H1 (cell line): ENCODE results near the gene KLHL29. TPM values are rescaled to one million over a fixed set of nuclear protein-coding genes. Genes with fewer than 3 reads are reported as not detected.

ENCODE experiments used
- CTCF ChIA-PET: fragments of 300-600 bp; sonication (Branson Sonifier 250); formaldehyde crosslinking; loops from one replicate; lab custom pipeline; 2021; ENCODE audit not compliant: partially characterized antibody; lab: Charles Lee
- POLR2A ChIA-PET: fragments of 300-600 bp; sonication (Branson Sonifier 250); formaldehyde crosslinking; loops from one replicate; lab custom pipeline; 2021; ENCODE audit warnings: inconsistent platforms; ENCODE audit not compliant: partially characterized antibody; lab: Charles Lee
- DNase-seq, 2 experiments: peaks; one replicate each; pipeline versions ENCODE4 v3.0.0 to v3.0.0-alpha.2; 2010 to 2022; ENCODE audit warnings: low spot score in 2 of 2, low read depth in 1 of 2, mixed read lengths in 1 of 2
- FAIRE-seq: peaks from 2 replicates; lab custom pipeline; 2011; peaks lifted over from hg19 to GRCh38; lab: Jason Lieb, UNC
- H2AFZ ChIP-seq: 2 replicates; pipeline ENCODE4 v1.8.1; 2012; ENCODE audit warnings: low read length, inconsistent platforms
- H2AK5ac ChIP-seq: 2 replicates; pipeline ENCODE4 v1.6.1; 2013; ENCODE audit warnings: low read depth, low read length
- H2BK120ac ChIP-seq: replicated peaks from 2 replicates; pipeline ENCODE3; 2013; ENCODE audit warnings: low read depth, low read length, inconsistent platforms
- H2BK12ac ChIP-seq: 2 replicates; pipeline ENCODE4 v1.6.1; 2013; ENCODE audit warnings: low read depth, low read length
- H2BK15ac ChIP-seq: 2 replicates; pipeline ENCODE4 v1.6.1; 2013; ENCODE audit warnings: low read length
- H2BK20ac ChIP-seq: 2 replicates; pipeline ENCODE4 v1.6.1; 2013; ENCODE audit warnings: low read length
- H2BK5ac ChIP-seq: 2 replicates; pipeline ENCODE4 v1.6.1; 2013; ENCODE audit warnings: low read depth, low read length
- H3K14ac ChIP-seq: 2 replicates; pipeline ENCODE4 v1.6.1; 2013; ENCODE audit warnings: inconsistent platforms; ENCODE audit not compliant: insufficient read length
- H3K18ac ChIP-seq: 2 replicates; pipeline ENCODE4 v1.6.1; 2013; ENCODE audit warnings: low read length; ENCODE audit errors: extremely low read depth
- H3K23ac ChIP-seq: 2 replicates; pipeline ENCODE4 v1.6.1; 2013; ENCODE audit warnings: inconsistent platforms; ENCODE audit not compliant: insufficient read length
- H3K23me2 ChIP-seq: 2 replicates; pipeline ENCODE4 v1.6.1; 2013; ENCODE audit warnings: low read depth, low read length
- H3K27ac ChIP-seq: 2 replicates; pipeline ENCODE4 v1.6.1; 2011; ENCODE audit warnings: low read depth, low read length, inconsistent platforms
- H3K27me3 ChIP-seq, 4 experiments: replicated peaks in 1 of 4; 1 replicate in 1 of 4; 2 replicates in 3 of 4; pipeline versions ENCODE4 v1.6.1 to v1.8.1; 2011 to 2013; ENCODE audit warnings: low read length in 3 of 4, mild to moderate bottlenecking in 3 of 4, inconsistent platforms in 2 of 4, mixed read lengths in 2 of 4, moderate library complexity in 1 of 4; ENCODE audit not compliant: control insufficient read depth in 3 of 4, insufficient read depth in 3 of 4; ENCODE audit errors: extremely low read depth in 1 of 4
- H3K36me3 ChIP-seq, 4 experiments: 2 replicates each; pipeline versions ENCODE4 v1.6.1 to v1.8.1; 2011 to 2013; ENCODE audit warnings: mild to moderate bottlenecking in 4 of 4, low read length in 3 of 4, moderate library complexity in 2 of 4, control low read depth in 1 of 4, inconsistent platforms in 1 of 4; ENCODE audit not compliant: insufficient read depth in 4 of 4, control insufficient read depth in 2 of 4
- H3K4ac ChIP-seq: replicated peaks from 2 replicates; pipeline ENCODE3; 2013; ENCODE audit warnings: low read length, low read depth, mixed read lengths, inconsistent platforms; ENCODE audit not compliant: insufficient read length
- H3K4me1 ChIP-seq, 4 experiments: replicated peaks in 1 of 4; 1 replicate in 1 of 4; 2 replicates in 3 of 4; pipeline versions ENCODE4 v1.6.1 to v1.8.1; 2011 to 2013; ENCODE audit warnings: low read length in 3 of 4, inconsistent platforms in 2 of 4, mixed read lengths in 1 of 4; ENCODE audit not compliant: insufficient read depth in 4 of 4, control insufficient read depth in 3 of 4
- H3K4me2 ChIP-seq, 2 experiments: 2 replicates each; pipeline versions ENCODE4 v1.6.1 to v1.8.1; 2011 to 2013; ENCODE audit warnings: low read depth in 2 of 2, low read length in 2 of 2, control low read depth in 1 of 2, inconsistent platforms in 1 of 2, mild to moderate bottlenecking in 1 of 2; ENCODE audit not compliant: insufficient read depth in 1 of 2
- H3K4me3 ChIP-seq, 4 experiments: fragments of 200-600, 300-600 bp in 1 of 4; sonication (generic), shearing (Covaris generic), sonication (Bioruptor Twin) in 1 of 4; 2 replicates each; pipeline versions ENCODE4 v1.5.1 to v1.8.1; 2011 to 2016; ENCODE audit warnings: low read length in 4 of 4, low read depth in 3 of 4, control low read depth in 2 of 4, inconsistent platforms in 2 of 4, mild to moderate bottlenecking in 2 of 4, mixed read lengths in 1 of 4, moderate library complexity in 1 of 4; ENCODE audit not compliant: insufficient read depth in 2 of 4; ENCODE audit errors: extremely low read depth in 1 of 4
- H3K56ac ChIP-seq: replicated peaks from 2 replicates; pipeline ENCODE3; 2013; ENCODE audit warnings: low read depth, mild to moderate bottlenecking, mixed read lengths, low read length, inconsistent platforms; ENCODE audit not compliant: insufficient read length
- H3K79me1 ChIP-seq: 2 replicates; pipeline ENCODE4 v1.6.1; 2013; ENCODE audit warnings: low read depth, low read length, control low read depth
- H3K79me2 ChIP-seq, 2 experiments: 2 replicates each; pipeline versions ENCODE4 v1.6.1 to v1.8.1; 2012 to 2013; ENCODE audit warnings: low read length in 2 of 2, mild to moderate bottlenecking in 2 of 2, inconsistent platforms in 1 of 2; ENCODE audit not compliant: insufficient read depth in 2 of 2, control insufficient read depth in 1 of 2
- H3K9ac ChIP-seq, 4 experiments: replicated peaks in 1 of 4; 1 replicate in 1 of 4; 2 replicates in 3 of 4; pipeline versions ENCODE4 v1.6.1 to v1.8.1; 2011 to 2013; ENCODE audit warnings: low read depth in 3 of 4, low read length in 3 of 4, control low read depth in 2 of 4, mild to moderate bottlenecking in 2 of 4, moderate library complexity in 2 of 4, inconsistent platforms in 1 of 4; ENCODE audit errors: extremely low read depth in 1 of 4
- H3K9me3 ChIP-seq, 2 experiments: 2 replicates each; pipeline versions ENCODE4 v1.6.1 to v1.8.1; 2012 to 2013; ENCODE audit warnings: mild to moderate bottlenecking in 2 of 2, moderate library complexity in 2 of 2, control low read depth in 1 of 2, inconsistent platforms in 1 of 2, low read depth in 1 of 2, low read length in 1 of 2, mixed read lengths in 1 of 2; ENCODE audit not compliant: insufficient read depth in 2 of 2
- H4K20me1 ChIP-seq, 2 experiments: replicated peaks in 1 of 2; 2 replicates each; pipeline versions ENCODE3 to v1.8.1; 2011 to 2013; ENCODE audit warnings: inconsistent platforms in 2 of 2, low read length in 2 of 2, mild to moderate bottlenecking in 1 of 2; ENCODE audit not compliant: insufficient read depth in 2 of 2, control insufficient read depth in 1 of 2
- H4K5ac ChIP-seq: 2 replicates; pipeline ENCODE4 v1.6.1; 2013; ENCODE audit warnings: low read length, low read depth, mixed read lengths, inconsistent platforms; ENCODE audit not compliant: insufficient read length
- H4K8ac ChIP-seq: 2 replicates; pipeline ENCODE4 v1.8.0; 2013; ENCODE audit warnings: mild to moderate bottlenecking, moderate library complexity, low read length, inconsistent platforms; ENCODE audit not compliant: insufficient read depth; ENCODE audit errors: extremely low read depth
- H4K91ac ChIP-seq: replicated peaks from 2 replicates; pipeline ENCODE3; 2013; ENCODE audit warnings: low read length, mixed read lengths, inconsistent platforms; ENCODE audit not compliant: insufficient read length
- CEBPB ChIP-seq: IDR thresholded peaks from 2 replicates; pipeline ENCODE4 v1.6.1; 2012; ENCODE audit warnings: low read depth, low read length
- EP300 ChIP-seq, 2 experiments: IDR thresholded peaks; 1 replicate in 1 of 2; 2 replicates in 1 of 2; pipeline ENCODE4 v1.6.1; 2011 to 2012; ENCODE audit warnings: low read depth in 2 of 2, low read length in 2 of 2, mild to moderate bottlenecking in 2 of 2, borderline replicate concordance in 1 of 2, inconsistent platforms in 1 of 2, moderate library complexity in 1 of 2
- NRF1 ChIP-seq: IDR thresholded peaks from 2 replicates; pipeline ENCODE4 v1.6.1; 2011; ENCODE audit warnings: mild to moderate bottlenecking, low read depth, low read length, improper control_type of control experiment
- RAD21 ChIP-seq, 2 experiments: IDR thresholded peaks in 1 of 2; conservative IDR thresholded peaks in 1 of 2; 2 replicates each; pipeline ENCODE4 v1.6.1; 2011; ENCODE audit warnings: low read depth in 2 of 2, low read length in 2 of 2, improper control_type of control experiment in 1 of 2, inconsistent platforms in 1 of 2, mild to moderate bottlenecking in 1 of 2, moderate library complexity in 1 of 2
- SUZ12 ChIP-seq: fragments of 200-600 bp; sonication (generic); IDR thresholded peaks from 2 replicates; pipeline ENCODE4 v1.6.1; 2012; ENCODE audit warnings: mild to moderate bottlenecking, inconsistent platforms, low read length, moderate library complexity, mixed read lengths
- TBP ChIP-seq: IDR thresholded peaks from 2 replicates; pipeline ENCODE4 v1.6.1; 2011; ENCODE audit warnings: low read depth, low read length, improper control_type of control experiment
- TCF12 ChIP-seq: IDR thresholded peaks from 2 replicates; pipeline ENCODE4 v1.6.1; 2011; ENCODE audit warnings: low read depth, mild to moderate bottlenecking, low read length
- ZNF274 ChIP-seq: IDR thresholded peaks from 2 replicates; pipeline ENCODE4 v1.7.0; 2012; ENCODE audit warnings: low read length, borderline replicate concordance; ENCODE audit errors: extremely low read depth
- WGBS, 2 experiments: shearing (Covaris generic) in 1 of 2; methylation state at CpG; one replicate each; pipeline versions ENCODE4 v1.1.6 to v1.1.7; 2013 to 2015; ENCODE audit warnings: low lambda C conversion rate in 2 of 2, mixed read lengths in 2 of 2, inconsistent platforms in 1 of 2, low coverage in 1 of 2, missing lambda C conversion rate in 1 of 2; ENCODE audit not compliant: insufficient replicate concordance in 2 of 2, insufficient coverage in 1 of 2, insufficient read length in 1 of 2; ENCODE audit errors: extremely low coverage in 1 of 2, missing lambda C conversion rate in 1 of 2; 5-methylcytosine and 5-hydroxymethylcytosine counted together
- polyA plus RNA-seq, 7 experiments: library from polyadenylated mRNA; depleted of rRNA in 3 of 7; stranded (reverse) in 5 of 7; unstranded in 2 of 7; fragments of >200 nt in 5 of 7; fragments of 200-250 nt in 2 of 7; gene quantifications; 1 replicate in 5 of 7; 2 replicates in 1 of 7; 4 replicates in 1 of 7; pipeline versions ENCODE4 v1.2.1 to v1.2.3, GENCODE V29; 2011 to 2013; ENCODE audit warnings: missing spikeins in 2 of 7, mixed read lengths in 2 of 7
- total RNA-seq: library from RNA; stranded (reverse); fragmentation: NEBNext Ultra II Directional; extraction: Animal tissue kit (Norgen Biotek cat#: 25700); gene quantifications from 2 replicates; pipeline ENCODE4 v1.2.1, GENCODE V29; 2021
- TF ChIP-seq, protein P1 (sequence below), 3 experiments: IDR thresholded peaks; 1 replicate in 2 of 3; 2 replicates in 1 of 3; pipeline versions ENCODE4 v1.5.1 to v1.6.1; 2011; ENCODE audit warnings: low read length in 3 of 3, mild to moderate bottlenecking in 3 of 3, inconsistent platforms in 2 of 3, low read depth in 1 of 3, moderate library complexity in 1 of 3; ENCODE audit not compliant: insufficient read depth in 1 of 3; ENCODE audit errors: control extremely low read depth in 1 of 3
- TF ChIP-seq, protein P2 (sequence below): IDR thresholded peaks from 2 replicates; pipeline ENCODE4 v1.6.1; 2012; ENCODE audit warnings: inconsistent platforms

The KLHL29 gene
- total and polyA plus RNA-seq, 2 of the 8 experiments (the other 6 are each of a cell fraction or from before 2014, with no cell fraction given) = 1.1 to 4.7 TPM

DNA sequence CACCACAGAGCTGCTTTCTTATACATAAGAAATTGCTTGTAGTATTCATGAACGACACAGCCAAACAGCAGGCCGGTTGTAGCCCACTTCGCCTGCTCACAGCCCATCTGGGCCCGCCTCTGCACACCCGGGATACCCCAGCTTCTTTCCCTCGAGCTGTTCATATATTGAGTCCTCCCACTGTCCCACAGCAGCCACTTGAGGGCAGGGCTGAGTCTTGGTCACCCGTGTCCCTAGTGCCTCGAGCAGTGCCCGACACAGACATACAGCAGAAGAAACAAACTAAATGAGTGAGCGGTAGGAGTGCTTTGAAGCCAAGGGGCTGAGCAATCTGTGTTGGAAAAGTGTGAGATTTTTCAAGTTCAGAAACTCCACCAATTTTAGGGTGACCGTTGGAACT, 251.4 kb downstream of the KLHL29 start:
- no peaks in the 10 kb centered on the region for H3K27me3 ChIP-seq
- no peak overlapping the region for H4K8ac ChIP-seq
- no peak overlapping the region for H2BK5ac ChIP-seq
- H3K18ac ChIP-seq = no peak overlapping the region
- no peaks in the 10 kb centered on the region for H4K20me1 ChIP-seq
- H2AK5ac ChIP-seq = no peak overlapping the region
- no peaks in the 10 kb centered on the region for H3K36me3 ChIP-seq
- WGBS, 2 experiments = 80% methylated on average over 11 of the region's 11 CpGs; no CpG with 5 or more reads in 1 of the 2 experiments
- H2BK120ac ChIP-seq = no peak overlapping the region
- no peak for DNase-seq
- TF ChIP-seq, protein P1, sequence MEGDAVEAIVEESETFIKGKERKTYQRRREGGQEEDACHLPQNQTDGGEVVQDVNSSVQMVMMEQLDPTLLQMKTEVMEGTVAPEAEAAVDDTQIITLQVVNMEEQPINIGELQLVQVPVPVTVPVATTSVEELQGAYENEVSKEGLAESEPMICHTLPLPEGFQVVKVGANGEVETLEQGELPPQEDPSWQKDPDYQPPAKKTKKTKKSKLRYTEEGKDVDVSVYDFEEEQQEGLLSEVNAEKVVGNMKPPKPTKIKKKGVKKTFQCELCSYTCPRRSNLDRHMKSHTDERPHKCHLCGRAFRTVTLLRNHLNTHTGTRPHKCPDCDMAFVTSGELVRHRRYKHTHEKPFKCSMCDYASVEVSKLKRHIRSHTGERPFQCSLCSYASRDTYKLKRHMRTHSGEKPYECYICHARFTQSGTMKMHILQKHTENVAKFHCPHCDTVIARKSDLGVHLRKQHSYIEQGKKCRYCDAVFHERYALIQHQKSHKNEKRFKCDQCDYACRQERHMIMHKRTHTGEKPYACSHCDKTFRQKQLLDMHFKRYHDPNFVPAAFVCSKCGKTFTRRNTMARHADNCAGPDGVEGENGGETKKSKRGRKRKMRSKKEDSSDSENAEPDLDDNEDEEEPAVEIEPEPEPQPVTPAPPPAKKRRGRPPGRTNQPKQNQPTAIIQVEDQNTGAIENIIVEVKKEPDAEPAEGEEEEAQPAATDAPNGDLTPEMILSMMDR (IDR thresholded peaks at IDR 0.05; ENCODE audit: control extremely low read depth in 1 of 3, insufficient read depth in 1 of 3, low read depth in 1 of 3, low read length in 3 of 3) = peak; percentile 49 to 55 (median 50)
- TF ChIP-seq TBP (no peak), NRF1 (no peak), RAD21 (IDR thresholded peaks at IDR 0.05 in 1 of 2, conservative IDR thresholded peaks at IDR 0.05 in 1 of 2; ENCODE audit: low read depth in 2 of 2, low read length in 2 of 2) (peak; percentile 46 to 64), TCF12 (no peak), ZNF274 (no peak), SUZ12 (no peak), EP300 (IDR thresholded peaks at IDR 0.05; ENCODE audit: borderline replicate concordance in 1 of 2, low read depth in 2 of 2, low read length in 2 of 2) (no peak), CEBPB (no peak)
- TF ChIP-seq, protein P2, sequence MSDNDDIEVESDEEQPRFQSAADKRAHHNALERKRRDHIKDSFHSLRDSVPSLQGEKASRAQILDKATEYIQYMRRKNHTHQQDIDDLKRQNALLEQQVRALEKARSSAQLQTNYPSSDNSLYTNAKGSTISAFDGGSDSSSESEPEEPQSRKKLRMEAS = no peak
- TF ChIP-seq, all 59 proteins: peak for 2
- H3K4me3 ChIP-seq = no peak overlapping the region
- H3K56ac ChIP-seq = no peak overlapping the region
- no peak overlapping the region for H3K4ac ChIP-seq
- no peak overlapping the region for H3K4me2 ChIP-seq
- no peak overlapping the region for H3K9ac ChIP-seq
- no peak overlapping the region for H2BK15ac ChIP-seq
- H3K79me2 ChIP-seq = no peaks in the 10 kb centered on the region
- H3K4me1 ChIP-seq = no peaks in the 10 kb centered on the region; a peak in 1 of 7 replicates
- H3K79me1 ChIP-seq = no peaks in the 10 kb centered on the region
- H2BK12ac ChIP-seq = no peak overlapping the region
- H3K23ac ChIP-seq = no peak overlapping the region
- no peaks in the 10 kb centered on the region for H3K23me2 ChIP-seq
- no peak overlapping the region for H2AFZ ChIP-seq
- H3K27ac ChIP-seq = no peak overlapping the region
- no peak overlapping the region for H2BK20ac ChIP-seq
- no peak for FAIRE-seq
- no peak overlapping the region for H4K5ac ChIP-seq
- CTCF ChIA-PET = interaction anchor here (0.6 to 11.0 kb wide), 17 partner anchors 11 to 221 kb away, joined by 3 to 148 read pairs (median 4); no protein-coding TSS in a partner anchor
- H3K14ac ChIP-seq = no peak overlapping the region
- H4K91ac ChIP-seq = no peak overlapping the region
- POLR2A ChIA-PET = interaction anchor here (0.6 kb wide), 1 partner anchor 8 kb away, joined by 3 read pairs; no protein-coding TSS in a partner anchor
- no peaks in the 10 kb centered on the region for H3K9me3 ChIP-seq
